Measurements from ENCODE around the gene TRAP1. TPM values are rescaled to one million over a fixed set of nuclear protein-coding genes. Genes with fewer than 3 reads are reported as not detected.

Gene TRAP1
- total and polyA plus RNA-seq, 10 donors: 33.7 to 97.1 (median 53.1) TPM

DNA sequence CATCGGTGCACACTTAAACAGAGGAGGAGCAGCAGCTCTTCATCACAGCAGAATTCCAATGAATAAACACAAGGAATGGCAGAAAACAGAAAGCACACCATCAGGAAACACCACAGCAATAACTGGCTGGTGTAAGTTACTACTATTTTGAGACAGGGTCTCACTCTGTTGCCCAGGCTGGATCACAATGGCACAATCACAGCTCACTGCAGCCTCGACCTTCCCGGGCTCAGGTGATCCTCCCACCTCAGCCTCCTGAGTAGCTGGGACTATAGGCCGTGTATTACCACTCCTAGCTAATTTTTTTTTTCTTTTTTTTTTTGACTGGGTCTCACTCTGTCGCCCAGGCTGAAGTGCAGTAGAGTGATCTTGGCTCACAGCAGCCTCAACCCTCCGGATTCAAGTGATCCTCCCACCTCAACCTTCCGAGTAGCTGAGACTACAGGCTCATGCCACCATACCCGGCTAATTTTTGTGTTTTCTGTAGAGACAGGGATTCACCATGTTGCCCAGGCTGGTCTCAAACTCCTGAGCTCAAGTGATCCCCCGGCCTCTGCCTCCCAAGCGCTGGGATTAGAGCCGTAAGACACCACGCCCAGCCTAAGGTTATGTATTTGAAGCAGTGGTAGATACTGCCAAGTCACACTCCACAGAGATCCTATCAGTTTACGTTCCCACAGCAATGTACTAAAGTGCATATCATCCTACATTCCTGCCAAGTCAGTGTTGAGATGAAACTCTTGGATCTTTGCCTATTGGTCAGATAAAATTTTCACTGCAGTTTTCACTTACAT is 20.7 kb downstream of the TRAP1 start:
- peaks cover 0 to 10% (median 0%) of the 10 kb centered on the region in 6 donors for H3K4me1 ChIP-seq
- WGBS, 5 donors: 83 to 93% (median 90%) methylated on average over 11 to 13 of the region's 13 CpGs
- no peaks in the 10 kb centered on the region for H3K9me3 ChIP-seq
- H3K27me3 ChIP-seq (replicated peaks in 1 of 7): no peaks in the 10 kb centered on the region
- DNase-seq: no peak
- intact Hi-C loops (cut with DNase I; ENCODE audit: low total_unique reads): loop anchor here (10.0 kb wide), 1 partner anchor 178 kb away; no protein-coding TSS in a partner anchor
- TF ChIP-seq, protein P1, sequence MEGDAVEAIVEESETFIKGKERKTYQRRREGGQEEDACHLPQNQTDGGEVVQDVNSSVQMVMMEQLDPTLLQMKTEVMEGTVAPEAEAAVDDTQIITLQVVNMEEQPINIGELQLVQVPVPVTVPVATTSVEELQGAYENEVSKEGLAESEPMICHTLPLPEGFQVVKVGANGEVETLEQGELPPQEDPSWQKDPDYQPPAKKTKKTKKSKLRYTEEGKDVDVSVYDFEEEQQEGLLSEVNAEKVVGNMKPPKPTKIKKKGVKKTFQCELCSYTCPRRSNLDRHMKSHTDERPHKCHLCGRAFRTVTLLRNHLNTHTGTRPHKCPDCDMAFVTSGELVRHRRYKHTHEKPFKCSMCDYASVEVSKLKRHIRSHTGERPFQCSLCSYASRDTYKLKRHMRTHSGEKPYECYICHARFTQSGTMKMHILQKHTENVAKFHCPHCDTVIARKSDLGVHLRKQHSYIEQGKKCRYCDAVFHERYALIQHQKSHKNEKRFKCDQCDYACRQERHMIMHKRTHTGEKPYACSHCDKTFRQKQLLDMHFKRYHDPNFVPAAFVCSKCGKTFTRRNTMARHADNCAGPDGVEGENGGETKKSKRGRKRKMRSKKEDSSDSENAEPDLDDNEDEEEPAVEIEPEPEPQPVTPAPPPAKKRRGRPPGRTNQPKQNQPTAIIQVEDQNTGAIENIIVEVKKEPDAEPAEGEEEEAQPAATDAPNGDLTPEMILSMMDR (IDR thresholded peaks at IDR 0.05 in 8 of 11, conservative IDR thresholded peaks at IDR 0.05 in 3 of 11): no peak
- TF ChIP-seq POLR2A (IDR thresholded peaks at IDR 0.05): no peak
- TF ChIP-seq POLR2AphosphoS5 (IDR thresholded peaks at IDR 0.05): no peak
- H3K36me3 ChIP-seq: peaks cover 0 to 20% (median 0%) of the 10 kb centered on the region in 6 donors
- no peak overlapping the region for H3K4me3 ChIP-seq
- H3K27ac ChIP-seq: no peak overlapping the region

DNA sequence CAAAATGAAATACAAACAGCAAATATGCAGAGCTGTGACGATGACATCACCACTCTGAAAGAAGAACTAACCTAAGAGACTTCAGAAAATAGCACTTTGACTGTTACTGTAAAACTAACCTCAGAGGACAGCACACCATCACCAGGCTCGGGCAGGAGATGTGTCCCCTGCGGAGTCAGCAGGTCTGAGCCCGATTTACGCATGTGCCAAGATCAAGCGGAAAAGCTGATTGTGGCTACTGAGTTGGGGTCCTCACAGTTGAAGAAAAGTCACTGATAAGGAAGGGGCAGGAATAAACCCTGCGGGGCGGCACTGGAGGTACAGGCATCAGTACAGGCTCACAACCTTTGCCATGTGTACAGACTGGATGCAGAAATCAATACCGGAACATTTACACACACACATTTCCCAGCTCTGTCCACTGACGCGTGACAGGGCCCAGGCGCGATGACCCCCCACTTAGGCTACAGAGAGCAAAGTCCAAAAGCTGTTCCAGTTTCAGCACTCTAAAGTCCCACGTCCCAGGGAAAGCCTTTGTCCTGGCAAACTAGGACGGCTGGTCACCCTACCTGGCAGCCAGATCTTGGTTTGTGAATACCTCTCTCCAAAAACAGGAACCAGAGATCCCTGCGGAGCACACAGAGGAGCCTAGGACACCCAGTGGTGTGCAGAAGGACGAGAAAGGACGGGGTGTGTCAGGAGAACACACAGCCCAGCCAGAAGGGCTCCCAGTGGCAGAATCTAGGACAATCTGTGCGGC is 21.5 kb downstream of the TRAP1 start:
- DNase-seq: no peak
- intact Hi-C loops (cut with DNase I; ENCODE audit: low total_unique reads): loop anchor here (10.0 kb wide), 1 partner anchor 179 kb away; no protein-coding TSS in a partner anchor
- H3K4me1 ChIP-seq: peaks cover 0 to 18% (median 4%) of the 10 kb centered on the region in 6 donors
- H3K9me3 ChIP-seq: no peaks in the 10 kb centered on the region
- 84 to 90% (median 89%) methylated on average over 19 of the region's 19 CpGs for WGBS, 5 donors
- no peak overlapping the region for H3K27ac ChIP-seq
- TF ChIP-seq POLR2A (IDR thresholded peaks at IDR 0.05) (no peak), POLR2AphosphoS5 (IDR thresholded peaks at IDR 0.05) (no peak)
- TF ChIP-seq, protein P1 (IDR thresholded peaks at IDR 0.05 in 8 of 11, conservative IDR thresholded peaks at IDR 0.05 in 3 of 11): no peak
- H3K4me3 ChIP-seq: no peak overlapping the region
- H3K36me3 ChIP-seq: peaks cover 0 to 20% (median 0%) of the 10 kb centered on the region in 6 donors
- no peaks in the 10 kb centered on the region for H3K27me3 ChIP-seq (replicated peaks in 1 of 7)

DNA sequence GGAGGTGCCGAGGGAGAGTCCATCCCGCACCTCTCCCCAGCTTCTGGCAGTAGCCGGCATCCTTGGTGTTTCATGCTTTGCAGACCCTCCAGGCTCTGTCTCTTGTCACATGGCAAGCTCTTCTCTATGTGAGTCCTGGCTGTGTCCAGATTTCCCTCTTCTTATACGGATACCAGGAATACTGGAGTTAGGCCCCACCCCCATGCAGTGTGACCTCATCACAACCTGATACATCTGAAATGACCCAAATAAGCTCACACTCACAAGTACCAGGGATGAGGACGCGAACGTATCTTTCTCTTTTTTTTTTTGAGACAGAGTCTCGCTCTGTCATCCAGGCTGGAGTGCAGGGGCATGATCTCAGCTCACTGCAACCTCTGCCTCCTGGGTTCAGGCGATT is 23.3 kb downstream of the TRAP1 start:
- H3K4me1 ChIP-seq: peaks cover 0 to 26% (median 13%) of the 10 kb centered on the region in 6 donors
- no peak overlapping the region for H3K4me3 ChIP-seq
- 88 to 97% (median 94%) methylated on average over 9 of the region's 9 CpGs for WGBS, 5 donors
- TF ChIP-seq, protein P1 (IDR thresholded peaks at IDR 0.05 in 8 of 11, conservative IDR thresholded peaks at IDR 0.05 in 3 of 11): no peak
- TF ChIP-seq POLR2A (IDR thresholded peaks at IDR 0.05) (no peak), POLR2AphosphoS5 (IDR thresholded peaks at IDR 0.05) (no peak)
- H3K27ac ChIP-seq: no peak overlapping the region
- intact Hi-C loops (cut with DNase I; ENCODE audit: low total_unique reads): loop anchor here (10.0 kb wide), 1 partner anchor 181 kb away; no protein-coding TSS in a partner anchor
- no peak for DNase-seq
- H3K9me3 ChIP-seq: no peaks in the 10 kb centered on the region
- peaks cover 0 to 22% (median 0%) of the 10 kb centered on the region in 6 donors for H3K36me3 ChIP-seq
- no peaks in the 10 kb centered on the region for H3K27me3 ChIP-seq (replicated peaks in 1 of 7)
